SW 1271 (cell line): Measurements from ENCODE around the gene PODN.

Experiments
- DNase-seq, 2 experiments: peaks; one replicate each; lab custom pipeline; 2025; lab: John Stamatoyannopoulos, UW

PODN gene

GRCh38 chr1:53132176-53132575 lies 70.2 kb downstream of the PODN start:
- no peak for DNase-seq

GRCh38 chr1:53133261-53134041 lies 71.4 kb downstream of the PODN start:
- DNase-seq, result no peak

GRCh38 chr1:53134042-53134485 lies 72.1 kb downstream of the PODN start:
- DNase-seq, result no peak
